GM19397 (cell line): ENCODE measurements around the gene SLC36A3.
A peak's percentile ranks its signal among the peaks of the same experiment; 100 is the strongest.
"Not testable (repeated sequence)": the region's sequence is repeated elsewhere in the genome, so short reads cannot be mapped to it uniquely, and the experiment has no call there.

Experiments used
- ATAC-seq: cut with Tn5 transposase; IDR thresholded peaks from one replicate; pipeline ENCODE4 v1.9.1; 2021; ENCODE audit warnings: mild to moderate bottlenecking, moderate library complexity; ENCODE audit not compliant: unreplicated experiment

Gene SLC36A3

DNA sequence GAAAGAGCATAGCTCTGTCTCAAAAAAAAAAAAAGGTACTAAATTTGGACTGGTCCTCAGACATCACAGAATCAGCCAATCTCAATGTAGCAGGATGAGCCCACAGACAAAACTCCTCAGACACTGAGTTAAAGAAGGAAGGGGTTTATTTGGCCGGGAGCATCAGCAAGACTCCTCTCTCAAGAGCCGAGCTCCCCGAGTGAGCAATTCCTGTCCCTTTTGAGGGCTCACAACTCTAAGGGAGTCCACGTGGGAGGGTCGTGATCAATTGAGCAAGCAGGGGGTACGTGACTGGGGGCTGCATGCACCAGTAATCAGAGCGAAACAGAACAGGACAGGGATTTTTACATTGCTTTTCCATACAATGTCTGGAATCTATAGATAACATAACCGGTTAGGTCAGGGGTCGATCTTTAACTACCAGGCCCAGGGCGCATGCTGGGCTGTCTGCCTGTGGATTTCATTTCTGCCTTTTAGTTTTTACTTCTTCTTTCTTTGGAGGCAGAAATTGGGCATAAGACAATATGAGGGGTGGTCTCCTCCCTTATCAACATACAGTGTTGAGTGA is 63.2 kb downstream of the SLC36A3 start:
- not testable (repeated sequence) for ATAC-seq

DNA sequence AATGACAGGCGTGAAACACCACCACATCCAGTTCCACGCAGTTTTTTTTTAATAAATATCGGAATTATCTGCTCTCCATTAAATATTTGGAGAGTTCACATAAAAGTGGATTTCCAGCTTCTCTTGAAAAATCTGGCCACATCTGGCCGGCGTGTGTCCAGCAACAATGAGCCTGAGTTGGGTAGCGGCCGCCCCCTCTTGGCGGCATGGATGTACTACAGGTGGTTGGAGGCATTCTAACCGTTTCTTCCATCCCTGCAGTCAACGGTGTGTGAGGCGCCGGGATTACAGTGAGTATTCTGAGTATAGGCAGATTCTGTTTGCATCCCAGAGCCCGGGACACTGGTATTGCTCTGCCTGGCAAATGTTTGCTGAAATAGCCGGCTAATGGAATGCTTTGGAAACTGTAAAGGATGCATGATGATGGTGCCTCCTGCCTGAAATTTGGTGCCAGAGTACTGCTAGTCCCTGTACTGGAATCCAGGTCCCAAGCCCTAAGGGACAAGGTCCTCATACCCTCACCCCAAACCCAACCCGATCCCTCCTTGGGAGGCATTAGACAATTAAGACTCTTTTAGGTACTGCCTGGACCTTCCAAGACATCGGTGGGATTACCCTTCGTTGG is 64.2 kb downstream of the SLC36A3 start:
- ATAC-seq, result peak; percentile 40

DNA sequence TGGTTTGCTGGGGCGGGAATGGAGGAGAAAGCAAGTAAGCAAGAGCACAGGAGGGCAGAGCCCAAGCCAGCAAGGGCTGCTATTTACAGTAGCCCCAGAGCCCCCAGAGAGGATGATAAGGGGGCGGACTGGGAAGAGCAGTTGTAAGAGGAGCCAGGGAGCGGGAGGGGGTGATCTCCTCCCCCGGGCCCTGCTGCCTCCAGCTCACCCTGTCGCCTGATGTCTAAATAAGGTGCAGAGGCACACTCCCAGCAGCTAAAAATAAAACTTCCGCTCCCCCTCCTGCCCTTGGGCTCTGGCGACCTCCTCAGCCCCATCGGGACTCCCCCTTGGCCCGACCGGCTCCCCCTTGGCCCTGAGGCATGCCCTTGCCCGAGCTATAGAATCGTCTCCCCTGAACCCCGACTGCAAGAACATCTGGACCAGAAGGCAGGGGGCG is 65.2 kb downstream of the SLC36A3 start:
- no peak for ATAC-seq

- ATAC-seq, result no peak
Observed at GRCh38 chr5:151237685-151238084, 65.9 kb downstream of the SLC36A3 start.

DNA sequence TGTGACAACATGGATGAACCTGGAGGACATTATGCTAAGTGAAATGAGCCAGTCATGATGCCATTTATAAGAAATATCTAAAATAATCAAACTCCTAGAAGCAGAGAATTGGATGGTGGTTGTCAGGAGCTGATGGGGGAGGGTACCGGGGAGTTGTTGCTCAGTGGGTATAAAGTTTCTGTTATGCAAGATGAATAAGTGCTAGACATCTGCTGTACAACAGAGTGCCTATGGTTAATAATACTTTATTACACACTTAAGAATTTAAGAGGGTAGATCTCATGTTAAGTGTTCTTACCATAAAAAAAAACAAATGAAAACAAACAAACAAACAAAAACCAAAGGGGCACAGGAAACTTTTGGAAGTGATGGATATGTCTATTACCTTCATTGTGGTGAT is 66.7 kb downstream of the SLC36A3 start:
- no peak for ATAC-seq

DNA sequence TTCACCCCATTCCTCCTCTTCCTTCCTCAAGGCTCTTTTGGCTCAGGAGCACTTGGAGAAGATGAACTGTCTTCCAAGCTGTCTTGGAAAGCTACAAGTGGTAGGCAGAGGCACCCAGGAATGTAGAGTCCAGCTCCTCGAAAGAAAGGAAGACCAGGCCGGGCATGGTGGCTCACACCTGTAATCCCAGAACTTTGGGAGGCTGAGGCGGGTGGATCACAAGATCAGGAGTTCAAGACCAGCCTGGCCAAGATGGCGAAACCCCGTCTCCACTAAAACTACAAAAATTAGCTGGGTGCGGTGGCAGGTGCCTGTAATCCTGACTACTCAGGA is 68.4 kb downstream of the SLC36A3 start:
- not testable (repeated sequence) for ATAC-seq

DNA sequence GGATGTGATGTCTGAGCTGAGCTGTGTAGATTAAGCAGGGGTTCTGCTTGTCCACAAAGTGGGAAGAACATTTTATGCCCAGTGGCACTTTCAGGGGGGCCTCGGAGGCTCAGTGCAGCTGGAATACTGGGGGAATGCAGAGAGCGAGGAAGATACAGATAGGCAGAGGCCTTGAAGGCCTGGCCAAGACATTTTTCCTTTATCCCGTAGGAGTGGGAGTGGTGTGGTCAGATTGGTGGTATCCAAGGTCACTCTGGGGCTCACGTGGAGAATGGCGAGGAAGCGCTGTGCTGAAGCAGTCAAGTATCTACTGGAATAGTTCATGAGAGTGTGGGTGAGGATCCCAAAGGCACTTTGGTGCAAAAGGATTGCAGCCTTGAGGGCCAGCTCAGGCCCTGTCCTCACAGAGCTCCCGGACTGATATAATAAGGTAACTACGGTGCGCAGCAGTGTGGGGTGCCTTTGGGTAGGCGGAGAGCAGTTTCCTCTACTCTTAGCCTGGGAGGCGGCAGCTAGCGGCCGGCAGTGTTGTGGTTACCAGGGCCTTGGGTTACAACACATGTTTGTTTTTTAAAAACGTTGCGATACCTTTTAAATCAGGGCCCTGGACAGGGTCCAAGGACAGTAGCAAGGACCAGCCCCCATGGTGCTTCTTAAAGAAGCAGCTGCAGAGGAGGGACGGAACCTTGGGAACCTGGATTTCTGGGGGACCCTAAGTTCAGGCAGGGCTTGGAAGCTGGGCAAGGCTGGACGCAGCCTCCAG is 68.9 kb downstream of the SLC36A3 start:
- ATAC-seq, result peak; percentile 63

GRCh38 chr5:151233616-151234085 is 69.9 kb downstream of the SLC36A3 start:
- no peak for ATAC-seq

DNA sequence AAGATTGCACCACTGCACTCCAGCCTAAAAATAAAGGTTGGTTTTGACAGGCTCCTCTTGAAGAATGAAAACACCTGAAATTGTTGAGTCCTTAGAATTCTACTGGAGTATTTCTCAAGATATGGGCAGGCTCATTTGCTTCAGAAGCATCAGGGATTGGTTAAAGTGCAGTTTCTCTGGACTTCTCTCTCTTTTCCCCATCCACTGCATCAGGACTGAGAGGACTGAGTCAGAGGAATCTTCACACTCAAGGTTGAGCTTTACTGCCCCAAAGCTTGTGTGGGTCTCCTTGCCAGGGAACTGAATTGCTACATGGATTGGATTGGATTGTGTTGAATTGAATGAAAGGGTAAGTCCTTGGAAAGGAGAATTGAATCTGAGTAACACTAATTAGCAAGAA is 72.2 kb downstream of the SLC36A3 start:
- no peak for ATAC-seq

GRCh38 chr5:151230048-151230680 is 73.4 kb downstream of the SLC36A3 start:
- ATAC-seq, result no peak

- no peak for ATAC-seq
Observed at GRCh38 chr5:151228986-151229385, 74.6 kb downstream of the SLC36A3 start.

GRCh38 chr5:151227918-151228447 is 75.6 kb downstream of the SLC36A3 start:
- no peak for ATAC-seq
